K562 (cell line): ENCODE measurements around the gene DPH1. TPM values are rescaled to one million over a fixed set of nuclear protein-coding genes. Genes with fewer than 3 reads are reported as not detected.

ENCODE experiments used
- EZH2 ChIP-seq: IDR thresholded peaks from 2 replicates; pipeline ENCODE4 v1.6.1; 2012; ENCODE audit warnings: low read depth, mild to moderate bottlenecking, inconsistent platforms, low read length, borderline replicate concordance
- GATAD2B ChIP-seq: fragments of 450-650 bp; IDR thresholded peaks from 2 replicates; pipeline ENCODE4 v1.6.1; 2017; ENCODE audit warnings: mild to moderate bottlenecking, borderline replicate concordance
- HDAC2 ChIP-seq: fragments of 450-650 bp; IDR thresholded peaks from 2 replicates; pipeline ENCODE4 v1.6.1; 2016; ENCODE audit warnings: mild to moderate bottlenecking
- HDAC3 ChIP-seq: fragments of 450-650 bp; IDR thresholded peaks from 2 replicates; pipeline ENCODE4 v1.6.1; 2018; ENCODE audit warnings: borderline replicate concordance, mild to moderate bottlenecking, moderate library complexity; ENCODE audit not compliant: partially characterized antibody
- HLTF ChIP-seq: fragments of 450-650 bp; IDR thresholded peaks from 2 replicates; pipeline ENCODE4 v1.6.1; 2016
- HNRNPL ChIP-seq: fragments of 200-400 bp; formaldehyde crosslinking; IDR thresholded peaks from 2 replicates; pipeline ENCODE4 v1.6.1; 2017; ENCODE audit warnings: low read depth, mild to moderate bottlenecking, low read length
- MIER1 ChIP-seq: fragments of 450-650 bp; IDR thresholded peaks from 2 replicates; pipeline ENCODE4 v1.6.1; 2016; ENCODE audit warnings: antibody characterized with exemption, mild to moderate bottlenecking, low read depth
- MYC ChIP-seq, 2 experiments: fragments of 250-450 bp in 1 of 2; sonication (Bioruptor Pico) in 1 of 2; IDR thresholded peaks; 2 replicates each; pipeline versions ENCODE4 v1.5.1 to v1.6.1; 2012 to 2021; ENCODE audit warnings: low read depth in 2 of 2, borderline replicate concordance in 1 of 2, improper control_type of control experiment in 1 of 2, low read length in 1 of 2, mild to moderate bottlenecking in 1 of 2, moderate library complexity in 1 of 2
- PRMT5 ChIP-seq: sonication (generic); formaldehyde crosslinking; IDR thresholded peaks from 2 replicates; pipeline ENCODE4 v1.5.0; 2020; ENCODE audit warnings: missing genetic modification reagents
- RBBP5 ChIP-seq: fragments of 200-600 bp; sonication (generic); IDR thresholded peaks from 2 replicates; pipeline ENCODE4 v1.6.1; 2012; ENCODE audit warnings: borderline replicate concordance, mild to moderate bottlenecking, low read length, control low read depth, inconsistent platforms; ENCODE audit not compliant: insufficient read depth, poor library complexity, severe bottlenecking
- RBM39 ChIP-seq: fragments of 200-400 bp; formaldehyde crosslinking; optimal IDR thresholded peaks from 2 replicates; pipeline ENCODE3; 2018; ENCODE audit warnings: low read depth, low read length
- ZBED1 ChIP-seq: IDR thresholded peaks from 2 replicates; pipeline ENCODE4 v1.6.1; 2014
- ZNF282 ChIP-seq: sonication (generic); formaldehyde crosslinking; IDR thresholded peaks from 2 replicates; pipeline ENCODE4 v1.8.1; 2023; ENCODE audit warnings: missing genetic modification reagents
- ZNF668 ChIP-seq: fragments of 250-450 bp; sonication (Bioruptor Pico); IDR thresholded peaks from 2 replicates; pipeline ENCODE4 v1.8.0; 2022; ENCODE audit warnings: mild to moderate bottlenecking, inconsistent platforms
- ZNF695 ChIP-seq: fragments of 450-650 bp; formaldehyde crosslinking; IDR thresholded peaks from 2 replicates; pipeline ENCODE4 v1.4.0; 2020; ENCODE audit warnings: mild to moderate bottlenecking, moderate library complexity
- polyA plus RNA-seq, 8 experiments: library from polyadenylated mRNA; depleted of rRNA in 4 of 8; stranded (reverse) in 5 of 8; unstranded in 3 of 8; fragments of >200 nt; fragmentation: Nextera tagmentation in 2 of 8; fragmentation: Illumina TruSeq in 1 of 8; extraction: Ambion mirVana in 2 of 8; extraction: Trizol in 1 of 8; gene quantifications; 2 replicates each; pipeline versions ENCODE4 v1.2.1 to v1.2.3, GENCODE V29; 2011 to 2014; ENCODE audit warnings: inconsistent platforms in 1 of 8, missing spikeins in 1 of 8
- total RNA-seq, 7 experiments: library from RNA; depleted of rRNA in 6 of 7; stranded (reverse); fragments of >200 nt in 6 of 7; fragmentation: Illumina TruSeq in 2 of 7; extraction: Trizol in 2 of 7; gene quantifications; 2 replicates each; pipeline versions ENCODE4 v1.2.1 to v1.2.3, GENCODE V29; 2011 to 2021; ENCODE audit warnings: low replicate concordance in 1 of 7
- TF ChIP-seq, protein P1 (sequence below), 2 experiments: fragments of 450-650 bp; IDR thresholded peaks; 2 replicates each; pipeline ENCODE4 v1.6.1; 2016; ENCODE audit warnings: mild to moderate bottlenecking in 2 of 2, borderline replicate concordance in 1 of 2, low read depth in 1 of 2, moderate library complexity in 1 of 2
- TF ChIP-seq, protein P2 (sequence below): fragments of 250-450 bp; sonication (Bioruptor Pico); IDR thresholded peaks from 2 replicates; pipeline ENCODE4 v1.5.0; 2020; ENCODE audit warnings: mild to moderate bottlenecking, borderline replicate concordance

Gene DPH1
- total and polyA plus RNA-seq, 9 of the 15 experiments (the other 6 are each of a cell fraction or from before 2014, with no cell fraction given): 0.42 to 40.6 (median 20.2) TPM

DNA sequence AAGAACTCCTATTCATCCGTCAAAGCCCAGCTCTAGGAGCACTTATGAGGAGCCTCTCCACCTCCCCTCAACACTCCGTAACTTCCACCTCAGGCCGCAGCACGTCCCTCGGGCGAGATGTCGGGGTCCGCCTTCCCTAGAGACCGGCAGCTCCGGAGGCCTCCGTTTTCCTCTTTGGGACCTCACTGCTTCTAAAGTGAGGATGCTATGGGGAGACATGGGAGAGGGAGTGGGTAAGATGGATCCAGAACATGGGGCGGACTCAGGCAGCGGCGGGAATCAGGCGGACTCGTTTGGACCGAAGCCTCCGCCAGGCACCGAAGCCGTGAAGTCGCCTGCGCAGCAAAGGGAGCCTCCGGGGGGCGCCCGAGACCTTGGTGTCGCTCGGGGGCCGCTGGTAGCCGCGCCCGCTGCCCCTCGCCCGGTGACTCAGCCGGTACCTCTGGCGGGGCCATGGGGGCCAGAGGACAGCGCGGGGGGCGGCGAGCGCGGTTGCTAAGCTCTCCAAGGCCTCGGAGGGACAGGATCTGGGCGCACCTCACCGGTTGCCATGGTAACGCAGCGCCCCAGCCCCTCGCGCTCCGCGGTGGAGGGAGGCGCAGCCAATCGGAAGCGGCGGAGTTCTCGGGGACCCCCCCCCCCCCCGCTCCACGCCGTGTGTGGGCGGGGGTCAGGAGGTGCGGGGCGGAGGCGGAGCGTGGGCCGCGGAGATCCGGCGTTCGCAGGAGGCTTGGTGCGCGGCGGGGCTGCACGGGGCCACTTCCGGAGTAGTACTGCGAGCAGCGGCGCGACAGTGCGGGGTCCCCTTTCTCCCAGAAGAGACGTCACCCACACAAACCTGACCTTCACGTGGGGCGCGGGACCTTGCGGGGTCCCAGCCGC, 23.7 kb downstream of the DPH1 start (continued):
- TF ChIP-seq, protein P1, sequence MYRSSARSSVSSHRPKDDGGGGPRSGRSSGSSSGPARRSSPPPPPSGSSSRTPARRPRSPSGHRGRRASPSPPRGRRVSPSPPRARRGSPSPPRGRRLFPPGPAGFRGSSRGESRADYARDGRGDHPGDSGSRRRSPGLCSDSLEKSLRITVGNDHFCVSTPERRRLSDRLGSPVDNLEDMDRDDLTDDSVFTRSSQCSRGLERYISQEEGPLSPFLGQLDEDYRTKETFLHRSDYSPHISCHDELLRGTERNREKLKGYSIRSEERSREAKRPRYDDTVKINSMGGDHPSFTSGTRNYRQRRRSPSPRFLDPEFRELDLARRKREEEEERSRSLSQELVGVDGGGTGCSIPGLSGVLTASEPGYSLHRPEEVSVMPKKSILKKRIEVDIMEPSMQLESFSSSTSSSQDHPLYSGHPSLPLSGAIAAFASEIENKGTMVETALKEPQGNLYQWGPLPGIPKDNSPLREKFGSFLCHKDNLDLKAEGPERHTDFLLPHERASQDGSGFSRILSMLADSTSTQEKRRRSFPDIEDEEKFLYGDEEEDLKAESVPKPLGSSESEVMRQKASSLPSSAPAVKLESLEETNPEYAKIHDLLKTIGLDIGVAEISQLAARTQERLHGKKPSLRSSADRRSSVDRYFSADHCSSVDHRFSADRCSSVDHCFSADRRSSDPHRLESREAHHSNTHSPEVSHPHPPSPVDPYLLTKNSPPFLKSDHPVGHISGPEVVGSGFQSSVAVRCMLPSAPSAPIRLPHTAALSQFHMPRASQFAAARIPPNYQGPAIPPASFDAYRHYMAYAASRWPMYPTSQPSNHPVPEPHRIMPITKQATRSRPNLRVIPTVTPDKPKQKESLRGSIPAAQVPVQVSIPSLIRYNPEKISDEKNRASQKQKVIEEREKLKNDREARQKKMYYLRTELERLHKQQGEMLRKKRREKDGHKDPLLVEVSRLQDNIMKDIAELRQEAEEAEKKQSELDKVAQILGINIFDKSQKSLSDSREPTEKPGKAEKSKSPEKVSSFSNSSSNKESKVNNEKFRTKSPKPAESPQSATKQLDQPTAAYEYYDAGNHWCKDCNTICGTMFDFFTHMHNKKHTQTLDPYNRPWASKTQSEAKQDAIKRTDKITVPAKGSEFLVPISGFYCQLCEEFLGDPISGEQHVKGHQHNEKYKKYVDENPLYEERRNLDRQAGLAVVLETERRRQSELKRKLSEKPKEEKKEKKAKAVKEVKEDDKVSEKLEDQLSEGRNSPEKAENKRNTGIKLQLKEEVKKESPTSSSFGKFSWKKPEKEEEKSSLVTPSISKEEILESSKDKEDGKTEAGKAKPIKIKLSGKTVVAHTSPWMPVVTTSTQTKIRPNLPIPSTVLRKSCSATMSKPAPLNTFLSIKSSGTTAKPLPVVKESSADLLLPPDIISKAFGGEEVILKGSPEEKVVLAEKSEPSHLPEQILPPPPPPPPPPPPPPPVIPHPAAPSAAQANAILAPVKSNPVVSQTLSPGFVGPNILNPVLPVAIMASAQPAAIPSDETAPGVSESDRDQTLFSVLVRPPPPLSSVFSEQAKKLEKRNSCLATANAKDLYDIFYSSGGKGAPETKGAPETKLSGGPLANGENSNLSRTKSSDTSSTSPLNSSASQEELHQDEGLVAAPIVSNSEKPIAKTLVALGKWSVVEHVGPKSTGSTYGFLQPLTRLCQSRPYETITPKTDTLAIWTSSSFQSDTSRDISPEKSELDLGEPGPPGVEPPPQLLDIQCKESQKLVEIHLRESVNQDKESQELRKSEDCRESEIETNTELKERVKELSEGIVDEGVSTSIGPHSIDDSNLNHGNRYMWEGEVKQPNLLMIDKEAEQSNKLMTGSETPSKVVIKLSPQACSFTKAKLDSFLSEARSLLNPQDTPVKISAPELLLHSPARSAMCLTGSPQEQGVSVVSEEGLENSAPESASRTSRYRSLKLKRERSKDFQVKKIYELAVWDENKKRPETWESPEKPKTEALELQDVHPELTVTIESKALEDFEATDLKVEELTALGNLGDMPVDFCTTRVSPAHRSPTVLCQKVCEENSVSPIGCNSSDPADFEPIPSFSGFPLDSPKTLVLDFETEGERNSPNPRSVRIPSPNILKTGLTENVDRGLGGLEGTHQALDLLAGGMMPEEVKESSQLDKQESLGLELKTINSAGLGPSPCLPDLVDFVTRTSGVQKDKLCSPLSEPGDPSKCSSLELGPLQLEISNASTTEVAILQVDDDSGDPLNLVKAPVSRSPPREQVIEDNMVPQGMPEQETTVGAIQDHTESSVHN (IDR thresholded peaks at IDR 0.05; ENCODE audit: borderline replicate concordance in 1 of 2, low read depth in 1 of 2): no peak
- no peak for TF ChIP-seq HLTF
- no peak for TF ChIP-seq ZNF695 (CRISPR knock-in tag)
- 0 out of 2 replicates have a peak, but pooled peaks have one; percentile 54 for TF ChIP-seq HNRNPL
- no peak for TF ChIP-seq ZNF668 (CRISPR knock-in tag)
- no peak for TF ChIP-seq ZBED1
- TF ChIP-seq ZNF282 (CRISPR knock-in tag): no peak
- TF ChIP-seq, protein P2, sequence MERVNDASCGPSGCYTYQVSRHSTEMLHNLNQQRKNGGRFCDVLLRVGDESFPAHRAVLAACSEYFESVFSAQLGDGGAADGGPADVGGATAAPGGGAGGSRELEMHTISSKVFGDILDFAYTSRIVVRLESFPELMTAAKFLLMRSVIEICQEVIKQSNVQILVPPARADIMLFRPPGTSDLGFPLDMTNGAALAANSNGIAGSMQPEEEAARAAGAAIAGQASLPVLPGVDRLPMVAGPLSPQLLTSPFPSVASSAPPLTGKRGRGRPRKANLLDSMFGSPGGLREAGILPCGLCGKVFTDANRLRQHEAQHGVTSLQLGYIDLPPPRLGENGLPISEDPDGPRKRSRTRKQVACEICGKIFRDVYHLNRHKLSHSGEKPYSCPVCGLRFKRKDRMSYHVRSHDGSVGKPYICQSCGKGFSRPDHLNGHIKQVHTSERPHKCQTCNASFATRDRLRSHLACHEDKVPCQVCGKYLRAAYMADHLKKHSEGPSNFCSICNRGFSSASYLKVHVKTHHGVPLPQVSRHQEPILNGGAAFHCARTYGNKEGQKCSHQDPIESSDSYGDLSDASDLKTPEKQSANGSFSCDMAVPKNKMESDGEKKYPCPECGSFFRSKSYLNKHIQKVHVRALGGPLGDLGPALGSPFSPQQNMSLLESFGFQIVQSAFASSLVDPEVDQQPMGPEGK (CRISPR knock-in tag): no peak
- TF ChIP-seq GATAD2B: no peak
- TF ChIP-seq EZH2: no peak
- TF ChIP-seq PRMT5 (CRISPR knock-in tag): no peak
- no peak for TF ChIP-seq RBM39
- no peak for TF ChIP-seq MYC (IDR thresholded peaks at IDR 0.05; ENCODE audit: low read depth, low read length)
- no peak for TF ChIP-seq MYC (CRISPR knock-in tag; IDR thresholded peaks at IDR 0.05; ENCODE audit: borderline replicate concordance, low read depth)
- TF ChIP-seq HDAC3: no peak
- TF ChIP-seq RBBP5: no peak
- no peak for TF ChIP-seq HDAC2
- TF ChIP-seq MIER1: no peak
